GM21737 (cell line): Measurements from ENCODE around the gene UBR4.
"Not testable (repeated sequence)": the region's sequence is repeated elsewhere in the genome, so short reads cannot be mapped to it uniquely, and the experiment has no call there.

Experiments
- ATAC-seq: cut with Tn5 transposase; IDR thresholded peaks from one replicate; pipeline ENCODE4 v1.9.1; 2021; ENCODE audit warnings: mild to moderate bottlenecking, moderate library complexity; ENCODE audit not compliant: unreplicated experiment

The UBR4 gene

GRCh38 chr1:19191811-19192210 lies 18.3 kb downstream of the UBR4 start:
- ATAC-seq: no peak

- no peak for ATAC-seq
Observed at GRCh38 chr1:19190468-19190867, 19.6 kb downstream of the UBR4 start.

GRCh38 chr1:19189270-19189669 lies 20.8 kb downstream of the UBR4 start:
- no peak for ATAC-seq

DNA sequence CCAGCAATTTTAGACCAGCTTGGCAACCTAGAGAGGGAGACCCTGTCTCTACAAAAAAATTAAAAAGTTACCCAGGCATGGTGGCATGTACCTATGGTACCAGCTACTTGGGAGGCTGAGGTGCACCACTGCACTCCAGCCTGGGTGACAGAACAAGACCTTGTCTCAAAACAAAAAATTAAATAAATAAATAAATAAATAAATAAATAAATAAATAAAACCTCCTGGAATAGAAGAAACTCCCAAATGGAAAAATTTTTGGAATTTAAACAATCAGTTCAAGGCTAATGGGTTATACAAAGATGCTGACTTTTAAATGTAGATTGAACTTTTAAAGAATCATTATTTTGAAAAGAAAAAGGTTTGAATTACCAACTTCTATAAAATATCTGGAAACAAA lies 22.2 kb downstream of the UBR4 start:
- no peak for ATAC-seq

DNA sequence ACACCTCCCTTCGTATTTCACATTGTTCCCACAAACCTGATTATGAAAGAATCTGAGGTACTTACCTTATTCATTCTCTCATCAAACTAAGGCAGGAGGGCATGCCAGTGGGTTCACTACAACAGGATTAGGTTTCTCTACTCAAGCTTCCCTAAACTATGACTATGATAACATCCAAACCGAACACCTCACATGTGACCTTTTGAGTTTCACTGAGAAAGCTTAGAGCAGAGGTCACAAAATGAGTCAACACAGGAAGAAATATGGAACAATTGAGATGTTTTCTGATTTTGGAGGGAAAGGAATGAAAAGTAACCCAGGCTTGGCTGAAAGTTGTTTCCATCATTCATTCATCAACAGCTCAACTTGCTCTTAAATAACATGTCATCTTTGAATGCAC lies 24.1 kb downstream of the UBR4 start:
- no peak for ATAC-seq

- ATAC-seq: no peak
Observed at GRCh38 chr1:19182223-19182622, 27.8 kb downstream of the UBR4 start.

GRCh38 chr1:19180265-19180657 lies 29.8 kb downstream of the UBR4 start:
- not testable (repeated sequence) for ATAC-seq

- ATAC-seq: no peak
Observed at GRCh38 chr1:19179597-19180264, 30.3 kb downstream of the UBR4 start.

- no peak for ATAC-seq
Observed at GRCh38 chr1:19178734-19179398, 31.2 kb downstream of the UBR4 start.

DNA sequence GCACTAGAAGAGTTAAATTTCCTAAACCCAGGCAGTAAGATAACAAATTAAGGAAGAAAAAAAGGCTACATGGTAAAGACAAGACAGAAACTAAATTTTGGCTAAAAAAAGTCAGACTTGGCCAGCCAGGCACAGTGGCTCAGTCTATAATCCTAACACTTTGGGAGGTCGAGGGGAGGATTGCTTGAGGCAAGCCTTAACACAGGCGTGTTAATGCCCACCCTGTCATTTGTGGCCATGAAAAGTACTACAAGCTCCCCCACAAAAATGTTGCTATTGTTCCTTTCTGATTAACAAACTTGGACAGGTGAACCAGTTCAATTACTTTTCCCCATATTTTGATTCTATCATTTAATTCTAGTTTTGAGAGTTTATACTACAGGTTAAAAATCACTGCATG lies 32.3 kb downstream of the UBR4 start:
- no peak for ATAC-seq

- ATAC-seq: no peak
Observed at GRCh38 chr1:19169642-19170041, 40.4 kb downstream of the UBR4 start.

DNA sequence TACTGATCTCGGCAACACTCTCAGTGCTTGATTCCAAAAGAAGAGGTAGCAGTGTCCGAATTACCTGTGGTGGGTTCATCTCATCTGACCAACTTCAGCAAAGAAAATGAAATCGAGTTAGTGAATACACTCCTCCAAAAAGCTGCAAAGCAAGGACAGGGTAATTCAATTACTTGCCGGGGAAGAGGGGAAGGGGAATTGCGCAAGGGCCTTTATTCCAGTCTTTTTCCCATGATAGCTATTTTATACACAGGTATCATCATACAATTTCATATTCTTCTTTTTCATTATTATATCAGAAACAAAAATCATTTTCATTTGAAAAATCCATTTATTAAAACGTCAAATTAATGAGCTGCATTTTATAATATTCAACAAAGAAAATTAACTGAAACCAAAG lies 42.9 kb downstream of the UBR4 start:
- no peak for ATAC-seq

DNA sequence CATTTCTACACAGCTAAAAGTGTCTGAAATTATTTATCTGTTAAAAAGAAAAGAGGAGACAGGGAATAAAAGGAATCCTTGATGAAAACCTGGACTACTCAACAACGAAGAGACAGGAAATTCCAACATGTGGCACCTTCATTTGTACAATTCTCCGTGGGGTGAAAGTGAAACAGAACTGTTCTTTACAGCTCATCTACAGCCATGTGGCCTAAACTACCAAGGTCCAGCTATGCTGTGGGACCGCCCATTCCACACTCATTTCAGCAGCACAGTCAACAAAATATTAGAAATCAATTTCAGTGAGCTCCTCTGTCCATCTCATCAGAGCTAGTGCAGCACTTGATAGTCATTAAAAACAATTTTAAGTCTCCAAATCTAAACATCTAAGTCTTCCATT lies 44.0 kb downstream of the UBR4 start:
- ATAC-seq: no peak

GRCh38 chr1:19165501-19165900 lies 44.6 kb downstream of the UBR4 start:
- ATAC-seq: no peak

GRCh38 chr1:19164274-19165015 lies 45.6 kb downstream of the UBR4 start:
- ATAC-seq: no peak

GRCh38 chr1:19163261-19163660 lies 46.8 kb downstream of the UBR4 start:
- ATAC-seq: no peak

- no peak for ATAC-seq
Observed at GRCh38 chr1:19160831-19161230, 49.2 kb downstream of the UBR4 start.

DNA sequence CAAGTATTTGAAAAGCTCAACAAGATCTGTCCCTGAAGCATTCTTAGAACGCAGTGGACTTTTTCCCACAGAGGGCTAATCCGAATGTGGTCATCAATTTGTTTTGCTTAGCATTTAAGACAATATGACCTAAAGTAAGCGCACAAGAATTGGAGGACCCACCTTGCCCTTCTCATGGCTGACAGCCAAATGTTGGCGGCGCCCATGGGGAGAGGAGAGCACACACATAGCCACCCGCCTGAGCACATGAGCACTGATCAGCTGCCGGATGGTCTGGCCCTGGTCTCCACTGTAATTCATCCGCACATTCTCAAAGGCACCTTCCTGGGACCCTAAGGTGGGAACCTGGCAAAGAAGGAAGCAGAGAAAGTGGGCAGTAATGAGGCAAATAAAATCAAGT lies 52.4 kb downstream of the UBR4 start:
- no peak for ATAC-seq

DNA sequence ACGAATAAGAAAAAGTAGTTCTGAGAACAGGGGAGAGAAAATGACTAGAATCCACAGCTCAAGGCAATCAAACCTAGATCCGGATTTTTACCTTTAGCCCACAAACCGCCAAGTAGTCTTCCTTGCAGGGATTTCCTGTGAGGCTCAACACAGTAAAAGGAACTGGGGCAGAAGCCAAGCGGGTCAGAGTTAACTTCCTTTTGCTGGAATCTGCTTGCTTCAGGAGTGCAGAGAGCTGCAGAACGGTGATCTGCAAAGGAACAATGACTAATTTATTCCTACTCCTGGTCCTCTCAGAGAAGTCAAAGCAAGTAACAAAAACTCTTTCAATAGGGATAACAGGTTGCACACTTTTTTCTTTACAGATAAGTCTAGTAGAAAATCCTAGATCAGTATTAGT lies 53.4 kb downstream of the UBR4 start:
- ATAC-seq: no peak

- no peak for ATAC-seq
Observed at GRCh38 chr1:19154876-19155275, 55.2 kb downstream of the UBR4 start.

GRCh38 chr1:19153169-19153568 lies 56.9 kb downstream of the UBR4 start:
- no peak for ATAC-seq

DNA sequence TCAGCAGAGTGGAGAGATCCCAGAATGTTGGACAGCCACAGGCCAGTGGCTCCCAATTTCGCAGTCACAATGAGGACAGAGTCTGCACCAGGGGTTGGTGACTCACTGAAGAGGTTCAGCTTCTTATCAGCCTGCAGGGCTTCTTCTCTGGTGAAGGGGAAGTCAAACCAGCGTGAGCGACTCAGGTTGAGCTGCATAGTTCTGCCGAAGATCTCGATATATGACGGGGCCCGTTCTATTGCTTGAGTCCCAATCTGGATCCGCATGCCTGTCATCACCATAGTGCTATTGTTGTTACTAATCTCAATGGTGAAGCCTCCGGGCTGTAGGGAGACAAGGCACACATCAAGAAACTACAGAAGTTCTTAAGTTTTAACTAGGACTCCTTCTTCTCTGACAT lies 58.5 kb downstream of the UBR4 start:
- no peak for ATAC-seq
